Measurements from ENCODE around the gene LRRC8C. TPM values are rescaled to one million over a fixed set of nuclear protein-coding genes. Genes with fewer than 3 reads are reported as not detected.

LRRC8C gene
- total and polyA plus RNA-seq, 2 donors (not counting 1 experiment from before 2014, with no cell fraction given): 3.9 to 6.8 TPM

DNA sequence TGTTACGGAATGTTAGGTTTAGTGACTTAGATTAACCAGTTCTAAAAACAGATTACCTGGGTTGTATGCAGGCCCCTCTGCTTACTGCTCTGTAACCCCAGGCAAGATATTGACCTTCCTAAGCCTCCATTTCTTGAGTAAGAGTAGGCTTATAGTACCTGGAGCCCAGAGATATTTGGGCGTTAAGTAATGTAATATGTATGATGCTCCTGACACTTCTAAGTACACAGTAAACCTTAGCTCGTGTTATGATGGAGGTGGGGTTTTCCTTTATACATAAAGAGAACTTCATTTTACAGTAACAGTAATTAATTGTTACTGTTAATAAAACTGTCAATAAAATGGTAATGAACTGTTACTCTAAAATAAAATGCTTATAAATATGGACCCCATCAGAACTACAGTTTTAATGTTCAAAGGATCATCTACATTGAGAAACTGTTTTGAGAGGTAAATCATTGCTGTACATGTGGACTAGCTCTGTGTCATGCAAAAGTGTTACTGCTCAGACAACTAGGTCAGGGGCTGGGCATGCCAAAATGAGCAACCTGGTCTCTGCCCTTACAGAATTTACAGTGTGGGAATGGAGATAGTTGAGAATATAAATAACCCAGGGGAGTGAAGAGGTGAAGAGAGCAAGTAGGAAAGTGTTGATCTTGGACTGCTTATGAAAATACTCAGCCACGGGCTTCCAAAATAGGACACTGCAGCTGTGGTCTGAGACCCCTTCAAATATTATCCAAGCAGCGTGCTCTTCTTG is 26.6 kb downstream of the LRRC8C start:
- Mint-ChIP-seq H3K27ac (peak overlapping the region; percentile 33), H3K4me1 (peaks cover 62% of the 10 kb centered on the region), H3K4me3 (no peak overlapping the region), H3K9me3 (ENCODE audit: insufficient read depth) (no peaks in the 10 kb centered on the region), H3K27me3 (no peaks in the 10 kb centered on the region)
- H3K27ac ChIP-seq (ENCODE audit: low read length in 2 of 2): no peak overlapping the region
- no peak overlapping the region for H2AFZ ChIP-seq (ENCODE audit: insufficient read depth, low read depth, low read length, poor library complexity, severe bottlenecking)
- H3K4me2 ChIP-seq (replicated peaks; ENCODE audit: low read depth, low read length, poor library complexity, severe bottlenecking): no peak overlapping the region
- H4K20me1 ChIP-seq (ENCODE audit: control insufficient read depth, insufficient read depth, low read length, poor library complexity, severe bottlenecking): no peaks in the 10 kb centered on the region
- WGBS (ENCODE audit: insufficient coverage): no CpG with 5 or more reads among the region's 5 CpGs
- peaks cover 0 to 4% (median 3%) of the 10 kb centered on the region in 3 donors for H3K9me3 ChIP-seq (ENCODE audit: control extremely low read depth in 1 of 3, control insufficient read depth in 2 of 3, insufficient read depth in 1 of 3, low read length in 2 of 3)
- POLR2A ChIA-PET: no interaction called here
- DNase-seq (no peak), ATAC-seq (ENCODE audit: low read depth) (no peak)
- no peak for TF ChIP-seq EZH2 (IDR thresholded peaks at IDR 0.05; ENCODE audit: borderline replicate concordance, insufficient read depth, low read depth, low read length, poor library complexity, severe bottlenecking)
- peaks cover 26 to 27% of the 10 kb centered on the region in 2 donors for H3K4me1 ChIP-seq (ENCODE audit: control insufficient read depth in 2 of 2, insufficient read depth in 2 of 2, low read length in 2 of 2)
- no peak overlapping the region for H3K4me3 ChIP-seq (ENCODE audit: control extremely low read depth in 1 of 5, extremely low read depth in 1 of 5, insufficient read depth in 1 of 5, low read depth in 2 of 5, low read length in 4 of 5)
- no peaks in the 10 kb centered on the region for H3K27me3 ChIP-seq (replicated peaks in 1 of 4; ENCODE audit: control extremely low read depth in 1 of 4, control insufficient read depth in 3 of 4, insufficient read depth in 4 of 4, low read length in 3 of 4)
- no peaks in the 10 kb centered on the region for H3K36me3 ChIP-seq (replicated peaks in 1 of 2; ENCODE audit: control extremely low read depth in 1 of 2, control insufficient read depth in 1 of 2, extremely low read depth in 1 of 2, insufficient read depth in 2 of 2, low read length in 1 of 2)
- CTCF ChIA-PET: interaction anchor here (0.9 to 1.6 kb wide), 3 partner anchors 16 to 103 kb away, joined by 3 to 7 read pairs (median 4); no protein-coding TSS in a partner anchor
- intact Hi-C loops (cut with micrococcal nuclease): loop anchor here (5.0 kb wide), 1 partner anchor 33 kb away; no protein-coding TSS in a partner anchor
- H3K9ac ChIP-seq (ENCODE audit: low read length): no peak overlapping the region
- peaks cover 50% of the 10 kb centered on the region for H3K79me2 ChIP-seq (ENCODE audit: control insufficient read depth, insufficient read depth, low read length)

DNA sequence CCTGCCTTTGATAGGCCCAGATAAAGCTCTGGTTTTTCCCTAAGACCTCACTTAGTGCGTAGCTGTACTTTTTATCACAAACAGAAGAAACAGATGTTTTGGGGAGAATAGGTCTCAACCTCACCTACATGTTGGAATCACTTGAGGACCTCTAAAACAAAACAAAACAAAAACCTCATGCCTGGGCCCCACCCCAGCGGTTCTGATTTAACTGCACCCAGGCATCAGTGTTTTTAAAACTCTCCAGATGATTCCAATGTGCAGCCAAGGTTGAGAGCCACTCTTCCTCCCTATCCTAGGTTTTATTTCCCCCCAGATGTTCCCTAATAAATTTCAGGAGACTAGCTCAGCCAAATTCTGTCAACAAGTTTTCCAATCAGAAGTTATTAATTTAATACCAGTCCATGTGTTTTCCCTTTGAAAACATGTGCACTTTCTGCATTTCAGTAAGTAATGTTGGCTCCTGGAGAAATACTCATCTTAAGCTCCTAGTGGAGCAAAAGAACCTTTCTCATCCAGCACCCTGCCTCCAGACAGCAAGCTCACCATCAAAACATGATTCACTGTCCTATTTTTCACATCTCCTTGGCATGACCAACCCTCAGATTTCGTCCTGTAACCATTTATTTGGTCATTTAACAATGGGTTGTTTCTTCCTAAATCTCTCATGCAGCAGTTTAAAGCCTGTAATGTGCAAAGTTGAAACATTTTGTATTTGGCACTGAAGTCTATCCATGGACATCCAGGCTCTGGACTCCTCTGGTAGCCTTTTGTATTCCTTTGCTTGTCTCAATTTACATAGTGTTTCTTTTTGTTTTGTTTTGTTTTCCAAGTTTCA is 27.5 kb downstream of the LRRC8C start:
- no peak overlapping the region for H3K4me3 ChIP-seq (ENCODE audit: control extremely low read depth in 1 of 5, extremely low read depth in 1 of 5, insufficient read depth in 1 of 5, low read depth in 2 of 5, low read length in 4 of 5)
- no peak overlapping the region for H3K9ac ChIP-seq (ENCODE audit: low read length)
- CTCF ChIA-PET: interaction anchor here (0.9 to 1.7 kb wide), 2 partner anchors 16 to 102 kb away, joined by 3 to 10 read pairs; no protein-coding TSS in a partner anchor
- TF ChIP-seq, protein P1, sequence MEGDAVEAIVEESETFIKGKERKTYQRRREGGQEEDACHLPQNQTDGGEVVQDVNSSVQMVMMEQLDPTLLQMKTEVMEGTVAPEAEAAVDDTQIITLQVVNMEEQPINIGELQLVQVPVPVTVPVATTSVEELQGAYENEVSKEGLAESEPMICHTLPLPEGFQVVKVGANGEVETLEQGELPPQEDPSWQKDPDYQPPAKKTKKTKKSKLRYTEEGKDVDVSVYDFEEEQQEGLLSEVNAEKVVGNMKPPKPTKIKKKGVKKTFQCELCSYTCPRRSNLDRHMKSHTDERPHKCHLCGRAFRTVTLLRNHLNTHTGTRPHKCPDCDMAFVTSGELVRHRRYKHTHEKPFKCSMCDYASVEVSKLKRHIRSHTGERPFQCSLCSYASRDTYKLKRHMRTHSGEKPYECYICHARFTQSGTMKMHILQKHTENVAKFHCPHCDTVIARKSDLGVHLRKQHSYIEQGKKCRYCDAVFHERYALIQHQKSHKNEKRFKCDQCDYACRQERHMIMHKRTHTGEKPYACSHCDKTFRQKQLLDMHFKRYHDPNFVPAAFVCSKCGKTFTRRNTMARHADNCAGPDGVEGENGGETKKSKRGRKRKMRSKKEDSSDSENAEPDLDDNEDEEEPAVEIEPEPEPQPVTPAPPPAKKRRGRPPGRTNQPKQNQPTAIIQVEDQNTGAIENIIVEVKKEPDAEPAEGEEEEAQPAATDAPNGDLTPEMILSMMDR (IDR thresholded peaks at IDR 0.05): no peak
- no peak for TF ChIP-seq EZH2 (IDR thresholded peaks at IDR 0.05; ENCODE audit: borderline replicate concordance, insufficient read depth, low read depth, low read length, poor library complexity, severe bottlenecking)
- H3K4me1 ChIP-seq (ENCODE audit: control insufficient read depth in 2 of 2, insufficient read depth in 2 of 2, low read length in 2 of 2): peaks cover 26 to 27% of the 10 kb centered on the region in 2 donors
- H2AFZ ChIP-seq (ENCODE audit: insufficient read depth, low read depth, low read length, poor library complexity, severe bottlenecking): no peak overlapping the region
- peaks cover 41% of the 10 kb centered on the region for H3K79me2 ChIP-seq (ENCODE audit: control insufficient read depth, insufficient read depth, low read length)
- no peak overlapping the region for H3K27ac ChIP-seq (ENCODE audit: low read length in 2 of 2)
- H3K27me3 Mint-ChIP-seq: no peaks in the 10 kb centered on the region
- H3K9me3 Mint-ChIP-seq (ENCODE audit: insufficient read depth): no peaks in the 10 kb centered on the region
- WGBS (ENCODE audit: insufficient coverage): 83% methylated on average over 1 of the region's 3 CpGs
- intact Hi-C loops (cut with micrococcal nuclease): no loop called here
- peaks cover 0 to 4% (median 3%) of the 10 kb centered on the region in 3 donors for H3K9me3 ChIP-seq (ENCODE audit: control extremely low read depth in 1 of 3, control insufficient read depth in 2 of 3, insufficient read depth in 1 of 3, low read length in 2 of 3)
- no peak overlapping the region for H3K4me3 Mint-ChIP-seq
- ATAC-seq (ENCODE audit: low read depth) (no peak), DNase-seq (no peak)
- no peaks in the 10 kb centered on the region for H3K27me3 ChIP-seq (replicated peaks in 1 of 4; ENCODE audit: control extremely low read depth in 1 of 4, control insufficient read depth in 3 of 4, insufficient read depth in 4 of 4, low read length in 3 of 4)
- H3K36me3 ChIP-seq (replicated peaks in 1 of 2; ENCODE audit: control extremely low read depth in 1 of 2, control insufficient read depth in 1 of 2, extremely low read depth in 1 of 2, insufficient read depth in 2 of 2, low read length in 1 of 2): no peaks in the 10 kb centered on the region
- H3K27ac Mint-ChIP-seq: no peak overlapping the region
- peaks cover 60% of the 10 kb centered on the region for H3K4me1 Mint-ChIP-seq
- H4K20me1 ChIP-seq (ENCODE audit: control insufficient read depth, insufficient read depth, low read length, poor library complexity, severe bottlenecking): no peaks in the 10 kb centered on the region
- H3K4me2 ChIP-seq (replicated peaks; ENCODE audit: low read depth, low read length, poor library complexity, severe bottlenecking): no peak overlapping the region
- POLR2A ChIA-PET: no interaction called here
